CD14-positive monocyte (primary cell): Measurements from ENCODE around the gene TNFSF4. TPM values are rescaled to one million over a fixed set of nuclear protein-coding genes. Genes with fewer than 3 reads are reported as not detected.
"Not testable (repeated sequence)": the region's sequence is repeated elsewhere in the genome, so short reads cannot be mapped to it uniquely, and the experiment has no call there.

Experiments used
- DNase-seq, 3 donors: peaks; one replicate each; pipeline ENCODE4 v3.0.0-alpha.2; 2011 to 2022
- H2AFZ ChIP-seq: 2 replicates; pipeline ENCODE4 v1.6.0; 2012; ENCODE audit warnings: mild to moderate bottlenecking, low read depth, low read length, inconsistent platforms; ENCODE audit not compliant: insufficient read depth, poor library complexity, severe bottlenecking
- H3K27ac ChIP-seq, 2 donors: 1 replicate in 1 of 2; 2 replicates in 1 of 2; pipeline ENCODE4 v1.5.1; 2012 to 2013; ENCODE audit warnings: low read length in 2 of 2, control low read depth in 1 of 2, inconsistent platforms in 1 of 2, low read depth in 1 of 2, mild to moderate bottlenecking in 1 of 2
- H3K27me3 ChIP-seq, 2 donors: one replicate each; pipeline versions ENCODE4 v1.6.0 to v1.6.1; 2011 to 2013; ENCODE audit warnings: low read length in 2 of 2; ENCODE audit not compliant: control insufficient read depth in 2 of 2, insufficient read depth in 2 of 2
- H3K36me3 ChIP-seq, 2 donors: replicated peaks in 1 of 2; 1 replicate in 1 of 2; 2 replicates in 1 of 2; pipeline versions ENCODE4 v1.5.1 to v1.6.1; 2012 to 2013; ENCODE audit warnings: low read length in 2 of 2, control low read depth in 1 of 2, inconsistent platforms in 1 of 2, mild to moderate bottlenecking in 1 of 2; ENCODE audit not compliant: insufficient read depth in 2 of 2, control insufficient read depth in 1 of 2
- H3K4me1 ChIP-seq, 2 donors: 1 replicate in 1 of 2; 2 replicates in 1 of 2; pipeline versions ENCODE4 v1.5.1 to v1.6.1; 2012 to 2013; ENCODE audit warnings: low read length in 2 of 2, control low read depth in 1 of 2, inconsistent platforms in 1 of 2, mild to moderate bottlenecking in 1 of 2, moderate library complexity in 1 of 2; ENCODE audit not compliant: insufficient read depth in 2 of 2, control insufficient read depth in 1 of 2
- H3K4me2 ChIP-seq: replicated peaks from 2 replicates; pipeline ENCODE3; 2012; ENCODE audit warnings: low read length, moderate library complexity, mild to moderate bottlenecking; ENCODE audit not compliant: poor library complexity, severe bottlenecking; ENCODE audit errors: extremely low read depth
- H3K4me3 ChIP-seq, 3 experiments: fragments of 200-600 bp in 1 of 3; sonication (generic) in 1 of 3; replicated peaks in 1 of 3; 1 replicate in 2 of 3; 2 replicates in 1 of 3; pipeline ENCODE4 v1.5.1; 2011 to 2013; ENCODE audit warnings: low read length in 3 of 3, mild to moderate bottlenecking in 3 of 3, control low read depth in 2 of 3, low read depth in 2 of 3, inconsistent platforms in 1 of 3, moderate library complexity in 1 of 3
- H3K79me2 ChIP-seq: 2 replicates; pipeline ENCODE4 v1.6.0; 2012; ENCODE audit warnings: mild to moderate bottlenecking, control low read depth, inconsistent platforms, low read length, moderate library complexity; ENCODE audit not compliant: insufficient read depth
- H3K9ac ChIP-seq: 2 replicates; pipeline ENCODE4 v1.6.0; 2017; ENCODE audit warnings: low read length, mild to moderate bottlenecking; ENCODE audit not compliant: insufficient read depth, poor library complexity, severe bottlenecking
- H3K9me3 ChIP-seq, 2 donors: replicated peaks in 1 of 2; 1 replicate in 1 of 2; 2 replicates in 1 of 2; pipeline versions ENCODE4 v1.5.1 to v1.6.1; 2012 to 2013; ENCODE audit warnings: low read length in 2 of 2, control low read depth in 1 of 2; ENCODE audit not compliant: control insufficient read depth in 1 of 2, insufficient read depth in 1 of 2
- H4K20me1 ChIP-seq: 2 replicates; pipeline ENCODE4 v1.6.0; 2012; ENCODE audit warnings: mild to moderate bottlenecking, low read length, control low read depth, moderate library complexity; ENCODE audit not compliant: insufficient read depth
- H3K27ac Mint-ChIP-seq, 7 donors: one replicate each; pipeline ENCODE4 v1.8.0; 2020; ENCODE audit warnings: mild to moderate bottlenecking in 7 of 7, mixed read lengths in 7 of 7, moderate library complexity in 6 of 7, inconsistent platforms in 2 of 7
- H3K27me3 Mint-ChIP-seq, 3 donors: one replicate each; pipeline ENCODE4 v1.8.0; 2021 to 2022; ENCODE audit warnings: low read depth in 3 of 3, mild to moderate bottlenecking in 3 of 3, mixed read lengths in 3 of 3, moderate library complexity in 3 of 3, inconsistent platforms in 1 of 3
- H3K36me3 Mint-ChIP-seq, 2 donors: one replicate each; pipeline ENCODE4 v1.8.0; 2020; ENCODE audit warnings: mixed read lengths in 2 of 2, inconsistent platforms in 1 of 2, mild to moderate bottlenecking in 1 of 2
- H3K4me1 Mint-ChIP-seq: one replicate; pipeline ENCODE4 v1.8.0; 2020; ENCODE audit warnings: mild to moderate bottlenecking, mixed read lengths
- H3K4me3 Mint-ChIP-seq, 2 donors: one replicate each; pipeline ENCODE4 v1.8.0; 2020; ENCODE audit warnings: mild to moderate bottlenecking in 2 of 2, mixed read lengths in 2 of 2, moderate library complexity in 1 of 2
- H3K9me3 Mint-ChIP-seq, 7 donors: one replicate each; pipeline ENCODE4 v1.8.0; 2020 to 2022; ENCODE audit warnings: mixed read lengths in 7 of 7, mild to moderate bottlenecking in 6 of 7, moderate library complexity in 6 of 7, inconsistent platforms in 2 of 7
- CTCF ChIP-seq: fragments of 200-600 bp; IDR thresholded peaks from one replicate; pipeline ENCODE4 v1.8.0; 2022; ENCODE audit warnings: antibody characterized with exemption, mild to moderate bottlenecking
- WGBS: methylation state at CpG from one replicate; pipeline ENCODE4 v1.1.5; 2013; ENCODE audit warnings: missing lambda C conversion rate; ENCODE audit not compliant: insufficient coverage; 5-methylcytosine and 5-hydroxymethylcytosine counted together
- intact Hi-C, 2 donors: fragments of 100-400 bp; cut with micrococcal nuclease; formaldehyde crosslinking; loops; one replicate each; pipeline versions ENCODE4 v1.15.0 to v1.15.1; 2023
- polyA plus RNA-seq, 3 donors: library from polyadenylated mRNA; depleted of rRNA in 1 of 3; unstranded in 2 of 3; stranded (reverse) in 1 of 3; fragments of 300-500 nt in 2 of 3; fragments of >200 nt in 1 of 3; fragmentation: Illumina TruSeq in 2 of 3; gene quantifications; 1 replicate in 2 of 3; 2 replicates in 1 of 3; pipeline ENCODE4 v1.2.3, GENCODE V29; 2012 to 2021

Gene TNFSF4
- polyA plus RNA-seq, 3 donors, result 0.21 to 0.40 (median 0.38) TPM

- peaks cover 10% of the 10 kb centered on the region for H3K4me1 Mint-ChIP-seq
- 100% methylated on average over 1 of the region's 4 CpGs for WGBS
- H3K36me3 ChIP-seq, result no peaks in the 10 kb centered on the region
- no peaks in the 10 kb centered on the region for H3K27me3 ChIP-seq
- no peak overlapping the region for H3K27ac ChIP-seq
- no peak overlapping the region for H3K4me3 Mint-ChIP-seq
- no peak overlapping the region for H3K27ac Mint-ChIP-seq
- H3K4me2 ChIP-seq, result no peak overlapping the region
- H3K9me3 Mint-ChIP-seq, result peaks cover 2 to 17% (median 7%) of the 10 kb centered on the region in 7 donors
- H3K4me3 ChIP-seq, result no peak overlapping the region
- intact Hi-C loops, result no loop called here
- H4K20me1 ChIP-seq, result no peaks in the 10 kb centered on the region
- no peak for TF ChIP-seq CTCF
- H3K9ac ChIP-seq, result no peak overlapping the region
- H3K79me2 ChIP-seq, result no peaks in the 10 kb centered on the region
- peaks cover 0 to 3% of the 10 kb centered on the region in 2 donors for H3K9me3 ChIP-seq
- no peaks in the 10 kb centered on the region for H3K27me3 Mint-ChIP-seq
- H3K36me3 Mint-ChIP-seq, result peaks cover 0 to 2% of the 10 kb centered on the region in 2 donors
- no peak overlapping the region for H2AFZ ChIP-seq
- no peaks in the 10 kb centered on the region for H3K4me1 ChIP-seq
- DNase-seq, result no peak
Observed at GRCh38 chr1:173234899-173235298, 27.8 kb upstream of the TNFSF4 start.

DNA sequence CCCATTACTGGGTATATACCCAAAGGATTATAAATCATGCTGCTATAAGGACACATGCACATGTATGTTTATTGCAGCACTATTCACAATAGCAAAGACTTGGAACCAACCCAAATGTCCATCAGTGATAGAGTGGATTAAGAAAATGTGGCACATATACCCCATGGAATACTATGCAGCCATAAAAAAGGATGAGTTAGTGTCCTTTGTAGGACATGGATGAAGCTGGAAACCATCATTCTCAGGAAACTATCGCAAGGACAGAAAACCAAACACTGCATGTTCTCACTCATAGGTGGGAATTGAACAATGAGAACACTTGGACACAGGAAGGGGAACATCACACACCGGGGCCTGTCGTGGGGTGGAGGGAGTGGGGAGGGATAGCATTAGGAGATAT, 27.3 kb upstream of the TNFSF4 start:
- H2AFZ ChIP-seq, H3K27me3 Mint-ChIP-seq, H3K27ac ChIP-seq, H3K36me3 ChIP-seq, H3K4me1 ChIP-seq, H3K36me3 Mint-ChIP-seq, H3K4me3 Mint-ChIP-seq, H3K9me3 ChIP-seq, H3K27ac Mint-ChIP-seq, H4K20me1 ChIP-seq, H3K4me1 Mint-ChIP-seq, intact Hi-C loops, H3K4me2 ChIP-seq, H3K79me2 ChIP-seq, H3K9ac ChIP-seq, H3K27me3 ChIP-seq, H3K4me3 ChIP-seq, DNase-seq: not testable (repeated sequence)
- H3K9me3 Mint-ChIP-seq, result peaks cover 2 to 18% (median 7%) of the 10 kb centered on the region in 7 donors
- no CpG with 5 or more reads among the region's 3 CpGs for WGBS

GRCh38 chr1:173229031-173229430, 21.9 kb upstream of the TNFSF4 start:
- H3K27ac ChIP-seq, intact Hi-C loops, H3K4me3 ChIP-seq, H3K27me3 ChIP-seq, H3K27me3 Mint-ChIP-seq, H3K4me1 ChIP-seq, H3K4me1 Mint-ChIP-seq, H3K27ac Mint-ChIP-seq, DNase-seq, H3K36me3 Mint-ChIP-seq, H3K79me2 ChIP-seq, H3K9me3 ChIP-seq, H3K9ac ChIP-seq, H2AFZ ChIP-seq, H4K20me1 ChIP-seq, H3K36me3 ChIP-seq, H3K4me3 Mint-ChIP-seq, H3K4me2 ChIP-seq: not testable (repeated sequence)
- 100% methylated on average over 1 of the region's 3 CpGs for whole genome bisulfite sequencing
- peaks cover 12 to 21% (median 16%) of the 10 kb centered on the region in 7 donors for H3K9me3 Mint-ChIP-seq
